GM19099 (cell line): ENCODE data around the gene TLCD3B.

ENCODE experiments used
- POLR2A ChIP-seq: IDR thresholded peaks from 3 replicates; pipeline ENCODE4 v1.6.1; 2011; ENCODE audit warnings: low read depth; ENCODE audit not compliant: insufficient read length; ENCODE audit errors: extremely low read depth

The TLCD3B gene

DNA sequence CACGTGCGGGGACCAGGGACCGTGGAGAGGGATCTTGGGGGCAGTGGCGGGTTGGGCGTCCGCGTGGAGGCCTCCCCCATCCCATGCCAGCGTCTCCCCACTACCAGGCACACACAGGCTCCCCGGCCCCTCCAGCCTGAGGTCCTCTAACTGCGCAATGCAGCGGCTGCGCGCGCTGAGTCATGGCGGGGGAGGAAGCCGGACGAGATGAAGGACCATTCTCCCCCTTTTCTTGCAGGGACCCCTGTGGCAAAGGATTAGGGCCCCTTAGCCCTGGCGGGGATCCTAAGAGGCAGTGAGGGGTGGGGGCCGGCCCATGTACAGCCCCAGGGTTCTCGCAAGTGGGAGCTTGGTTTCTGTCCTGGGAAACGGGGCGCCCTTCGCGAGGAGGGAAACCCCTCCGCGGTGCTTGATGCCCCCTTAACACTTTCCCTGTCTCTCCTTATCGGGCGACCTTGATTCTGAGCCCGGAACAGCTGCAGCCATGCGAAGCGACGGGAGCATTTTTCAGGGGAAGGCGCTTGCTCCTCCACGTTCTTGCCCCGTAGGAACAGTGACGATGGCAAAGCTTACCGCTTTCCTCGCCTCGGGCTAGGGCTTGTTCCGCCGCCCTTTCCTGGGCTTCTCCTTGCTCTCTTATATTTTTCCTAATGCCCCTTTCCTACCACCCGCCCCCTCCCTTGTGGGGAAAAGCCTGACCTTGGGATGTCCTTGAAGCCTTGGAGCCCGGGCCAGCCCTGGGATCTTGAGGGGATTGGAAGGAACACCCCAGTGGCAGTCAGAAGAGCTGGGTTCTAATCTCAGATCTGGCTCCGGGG lies 35.1 kb upstream of the TLCD3B start:
- no peak for TF ChIP-seq POLR2A

DNA sequence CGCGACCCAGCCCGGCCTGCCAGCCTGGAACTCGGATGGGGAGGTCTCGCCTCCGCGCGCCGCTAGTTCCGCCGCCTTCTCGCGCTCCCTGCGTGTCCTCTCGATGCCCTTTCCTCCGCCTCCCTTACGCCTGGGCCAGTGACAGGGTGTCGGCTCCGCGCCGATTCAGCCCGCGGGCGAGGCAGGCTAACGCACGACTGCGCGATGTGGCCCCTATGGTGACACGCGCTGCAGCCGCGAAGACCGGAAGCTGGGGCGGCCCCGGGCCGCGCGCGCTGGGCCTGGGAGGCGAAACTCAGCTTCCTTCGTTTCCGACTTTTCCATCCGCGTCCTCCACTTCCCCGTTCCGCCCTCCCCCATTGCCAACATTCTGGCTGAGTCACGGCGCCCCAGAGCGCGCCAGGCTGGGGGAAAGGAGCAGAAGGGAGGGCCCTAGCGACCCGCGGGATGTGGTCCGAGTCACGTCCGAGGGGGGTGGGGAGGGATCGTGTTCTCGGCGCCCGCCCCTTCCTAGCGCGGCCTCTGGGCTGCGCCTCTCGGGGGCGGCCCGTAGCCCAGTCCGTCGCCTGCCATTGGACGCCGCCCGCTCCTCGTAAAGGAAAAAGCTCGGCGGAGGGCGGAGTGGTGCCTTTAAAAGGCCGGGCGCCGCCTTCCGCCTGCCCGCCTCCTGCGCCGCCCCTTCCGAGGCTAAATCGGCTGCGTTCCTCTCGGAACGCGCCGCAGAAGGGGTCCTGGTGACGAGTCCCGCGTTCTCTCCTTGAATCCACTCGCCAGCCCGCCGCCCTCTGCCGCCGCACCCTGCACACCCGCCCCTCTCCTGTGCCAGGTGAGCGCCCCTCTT lies 34.3 kb upstream of the TLCD3B start, which contains the start of gene ALDOA:
TSS of gene ALDOA (plus strand) at position 659 of the 841 bp plus-strand sequence. CDS start 1,138 bp downstream, outside the sequence.
- TF ChIP-seq POLR2A: peak; percentile 95

DNA sequence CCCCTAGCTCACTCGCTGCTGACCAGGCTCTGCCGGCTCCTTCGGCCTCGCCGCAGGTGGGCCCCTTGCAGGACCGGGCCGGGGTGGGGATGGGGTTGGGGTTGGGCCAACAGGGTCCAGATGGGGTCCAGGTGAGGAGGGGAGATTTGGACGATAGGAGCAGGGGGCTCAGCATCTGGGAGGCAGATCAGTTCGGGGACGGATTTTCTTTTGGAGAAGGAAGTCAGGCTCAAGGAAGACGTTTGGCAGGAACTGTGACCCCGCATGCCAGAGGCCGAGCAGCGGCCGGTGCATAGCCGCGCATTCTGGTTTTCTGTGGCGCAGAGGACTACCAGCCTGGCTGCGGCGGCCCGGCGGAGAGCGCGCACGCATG lies 33.6 kb upstream of the TLCD3B start:
- TF ChIP-seq POLR2A: no peak

DNA sequence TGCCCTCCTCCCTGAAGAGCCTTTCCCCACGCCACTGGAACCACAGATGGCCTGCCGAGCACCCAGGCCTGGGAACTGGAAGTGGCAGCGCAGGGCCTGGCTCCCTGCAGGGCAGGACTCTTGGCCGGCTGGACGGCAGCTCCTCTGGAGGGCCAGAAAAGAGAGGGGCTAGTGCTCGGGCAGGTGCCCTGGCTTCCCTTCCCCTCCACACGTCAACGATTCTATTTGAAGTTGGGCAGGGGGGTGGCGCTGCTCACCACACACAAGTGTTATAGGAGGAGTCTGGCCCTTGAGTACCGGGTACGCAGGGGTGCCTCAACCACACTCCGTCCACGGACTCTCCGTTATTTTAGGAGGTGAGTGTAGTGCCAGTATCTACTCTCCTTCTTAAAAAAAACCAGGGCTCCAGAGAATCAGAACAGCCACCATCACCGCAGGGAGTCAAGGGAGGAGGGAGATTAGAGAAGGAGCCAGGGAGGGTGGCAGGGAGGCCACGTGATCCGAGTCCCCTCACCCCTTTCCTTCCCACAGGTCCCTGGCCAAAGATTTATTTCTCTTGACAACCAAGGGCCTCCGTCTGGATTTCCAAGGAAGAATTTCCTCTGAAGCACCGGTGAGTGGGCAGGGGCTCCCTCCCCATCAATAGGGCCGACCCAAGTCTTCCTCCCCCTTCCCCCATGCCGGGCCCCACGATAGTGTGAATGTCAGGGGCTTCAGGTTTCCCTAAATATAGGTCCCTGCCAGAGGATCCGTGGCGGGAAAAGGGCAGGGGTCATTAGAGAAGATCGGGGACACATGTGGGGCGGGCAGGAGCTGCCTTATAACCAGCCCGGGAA lies 33.0 kb upstream of the TLCD3B start:
- peak; percentile 49 for TF ChIP-seq POLR2A

DNA sequence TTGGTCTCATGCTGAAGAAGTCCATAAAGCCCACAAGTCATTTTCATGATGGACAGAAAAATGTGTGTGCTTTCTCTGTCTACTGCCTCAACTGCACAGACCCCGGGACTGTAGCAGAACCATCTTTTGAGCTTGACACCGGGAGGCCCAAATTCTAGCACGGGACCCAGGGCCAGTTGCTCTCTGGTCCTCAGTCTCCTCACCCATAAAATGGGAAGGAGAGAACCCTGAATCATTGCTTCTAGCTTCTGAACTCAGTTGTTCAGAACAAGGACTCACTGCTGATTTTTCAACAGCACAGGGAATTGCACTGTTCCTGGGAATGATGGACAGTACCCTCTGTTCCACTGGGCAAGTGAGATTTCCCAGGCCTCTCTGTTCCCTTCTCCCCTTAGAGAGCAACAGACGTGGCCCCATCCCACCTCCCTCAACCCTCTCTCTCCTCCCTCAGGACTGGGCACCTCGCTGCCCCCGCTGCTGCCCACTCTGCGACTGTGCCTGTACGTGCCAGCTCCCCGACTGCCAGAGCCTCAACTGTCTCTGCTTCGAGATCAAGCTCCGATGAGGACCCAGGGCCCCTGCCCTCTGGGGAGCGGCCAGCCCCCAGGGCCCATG lies 32.3 kb upstream of the TLCD3B start:
- TF ChIP-seq POLR2A: no peak

DNA sequence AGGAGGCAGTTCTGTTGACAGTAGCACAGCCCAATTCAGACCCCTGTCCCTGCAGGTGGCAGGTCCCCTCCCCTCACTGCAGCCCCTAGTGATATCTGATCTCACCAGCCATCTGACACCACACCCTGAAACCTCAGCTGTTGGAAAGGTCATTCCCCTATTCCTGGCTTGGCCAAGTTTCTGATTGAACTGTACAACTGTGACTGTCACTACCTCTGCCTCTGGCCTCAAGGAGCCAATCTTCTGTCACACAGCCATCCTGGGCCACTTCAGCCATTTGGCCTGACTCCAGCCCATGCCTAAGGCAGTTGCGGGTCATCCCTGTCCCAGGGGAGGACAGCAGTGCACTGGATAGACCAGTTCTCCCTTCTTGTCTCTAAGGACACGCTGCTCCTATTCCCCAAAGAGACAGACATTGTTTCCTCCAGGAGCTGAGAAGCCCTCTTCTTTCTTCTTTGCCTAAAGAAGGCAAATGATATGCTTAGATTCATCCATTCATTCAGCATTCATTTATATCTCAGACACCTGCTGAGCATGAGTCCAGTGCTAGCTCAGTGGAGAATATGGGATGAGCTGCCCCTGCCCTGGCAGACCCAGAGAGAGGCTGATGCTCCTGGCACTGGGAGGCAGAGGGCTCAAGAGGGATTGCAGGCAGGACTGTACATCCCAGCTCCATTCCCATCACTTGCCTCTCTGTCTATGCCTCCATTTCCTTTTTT lies 29.9 kb upstream of the TLCD3B start:
- no peak for TF ChIP-seq POLR2A

DNA sequence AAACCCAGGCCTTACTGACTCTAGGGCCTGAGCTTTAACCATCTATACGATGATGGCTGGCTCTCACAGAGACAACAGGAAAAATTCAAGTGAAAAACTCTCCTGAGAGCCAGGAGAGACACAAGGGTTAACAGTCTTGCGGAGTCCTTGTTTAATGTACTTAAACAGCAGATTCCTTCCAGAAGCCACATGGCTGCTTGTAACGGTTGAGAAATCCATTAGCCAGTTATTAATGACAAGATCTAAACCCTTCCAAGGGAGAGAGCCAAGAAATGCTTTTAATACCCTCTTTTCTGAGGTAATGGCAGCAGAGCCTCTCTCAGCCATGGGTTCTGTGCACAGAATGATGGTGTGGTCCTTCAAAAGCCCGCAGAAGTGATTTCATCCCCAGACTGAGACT lies 29.3 kb upstream of the TLCD3B start:
- no peak for TF ChIP-seq POLR2A

DNA sequence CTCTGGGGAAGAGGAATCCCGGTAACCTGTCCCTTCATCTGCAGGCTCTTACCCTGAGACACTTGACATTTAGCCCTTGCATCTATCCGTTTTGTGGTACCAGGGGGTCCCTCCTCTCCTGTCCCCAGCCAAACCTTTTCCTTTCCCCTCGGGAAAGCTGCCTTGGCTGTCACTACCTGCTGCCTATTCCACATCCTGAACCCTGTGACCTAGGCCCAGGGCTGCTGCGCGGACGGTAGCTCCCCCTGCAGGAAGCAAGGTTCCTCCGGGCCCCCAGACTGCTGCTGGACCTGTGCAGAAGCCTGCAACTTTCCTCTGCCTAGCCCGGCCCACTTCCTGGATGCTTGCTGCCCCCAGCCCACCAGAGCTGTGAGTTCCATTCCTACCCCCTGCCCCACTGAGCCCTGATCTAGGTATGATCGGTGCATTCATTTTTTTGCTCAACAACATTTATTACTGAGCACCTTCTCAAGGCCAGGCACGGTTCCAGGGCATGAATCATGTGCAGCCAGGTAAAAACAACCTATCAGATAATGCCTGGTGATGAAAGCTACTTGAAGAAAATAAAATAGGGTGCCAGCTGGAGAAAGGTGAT lies 24.0 kb upstream of the TLCD3B start:
- no peak for TF ChIP-seq POLR2A

DNA sequence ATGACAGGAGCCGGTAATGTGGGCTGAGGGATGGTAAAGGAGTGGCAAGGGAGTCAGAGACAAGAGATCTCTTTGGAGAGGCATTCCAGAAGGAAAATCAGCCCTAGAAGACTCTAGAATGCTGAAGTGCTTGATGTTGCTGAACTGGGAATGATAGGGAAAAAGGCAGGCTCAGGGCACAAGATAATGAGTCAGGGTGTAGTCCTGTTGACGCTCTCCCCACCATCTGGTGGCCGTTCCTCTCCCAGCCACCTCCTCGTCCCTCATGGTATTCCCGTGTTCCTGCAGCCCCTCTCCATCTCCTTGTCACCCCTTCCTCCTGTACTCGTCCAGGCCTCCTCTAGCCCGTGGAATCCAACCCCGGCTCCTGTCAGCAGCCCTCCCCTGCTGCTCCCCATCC lies 23.4 kb upstream of the TLCD3B start:
- no peak for TF ChIP-seq POLR2A

DNA sequence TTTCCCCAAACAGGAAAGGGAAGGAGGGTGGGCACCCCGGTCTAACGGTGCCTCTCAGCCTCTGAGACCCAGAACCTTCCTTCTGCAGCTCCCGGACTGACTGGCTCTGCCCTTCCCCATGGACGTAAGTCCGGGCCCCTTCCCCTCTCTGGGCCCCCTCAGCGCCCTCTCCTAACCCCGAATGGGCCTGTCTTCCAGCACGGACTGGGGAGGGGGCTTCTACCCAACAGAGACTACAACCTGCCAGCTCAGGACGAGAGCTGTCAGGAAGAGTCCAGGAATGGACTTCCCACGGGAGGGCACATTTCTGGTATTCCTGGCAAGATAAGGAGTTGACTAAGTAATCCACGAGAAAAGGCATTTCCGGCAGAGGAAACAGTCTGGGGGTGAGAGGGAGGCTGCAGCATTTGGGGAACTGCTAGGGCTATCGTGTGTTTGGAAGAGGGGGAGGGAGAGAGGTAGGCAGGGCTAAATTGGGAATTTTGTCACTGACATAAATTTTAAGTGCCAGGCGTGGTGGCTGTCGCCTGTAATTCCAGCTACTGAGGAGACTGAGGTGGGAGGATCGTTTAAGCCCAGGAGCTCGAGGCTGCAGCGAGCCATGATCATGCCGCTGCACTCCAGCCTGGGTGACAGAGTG lies 22.4 kb upstream of the TLCD3B start:
- no peak for TF ChIP-seq POLR2A

DNA sequence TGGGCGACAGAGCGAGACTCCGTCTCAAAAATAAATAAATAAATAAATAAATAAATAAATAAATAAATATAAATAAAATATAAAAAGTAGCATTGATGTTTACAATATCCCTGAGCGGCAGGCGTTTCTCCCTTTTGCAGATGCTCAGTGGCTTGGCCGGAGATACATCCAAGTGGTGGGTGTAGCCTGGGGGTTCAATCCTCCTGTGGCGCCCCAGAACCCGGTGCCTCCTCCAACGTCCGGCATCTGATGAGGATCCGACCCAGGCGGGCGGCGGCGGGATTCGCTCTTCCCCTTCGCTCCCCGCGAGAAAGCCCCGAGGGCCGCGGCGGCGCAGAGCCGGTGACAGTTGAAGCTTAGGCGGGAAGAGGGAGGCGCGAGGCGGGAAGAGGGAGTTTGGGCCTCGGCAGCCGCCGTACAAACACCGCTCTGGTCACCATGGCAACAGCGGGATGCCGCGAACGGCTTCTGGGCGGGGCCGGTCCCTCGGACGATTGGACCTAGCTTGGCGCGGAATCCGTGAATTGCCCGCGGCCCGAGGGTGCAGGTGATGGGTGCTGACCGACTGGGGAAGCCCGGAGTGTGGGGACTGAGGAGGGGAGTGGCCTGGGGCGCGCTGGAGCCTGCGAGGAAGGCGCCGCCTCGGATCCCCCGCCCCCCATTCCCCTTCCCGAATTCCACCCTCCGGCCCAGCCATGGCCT lies 21.8 kb upstream of the TLCD3B start:
- TF ChIP-seq POLR2A: peak; percentile 48

DNA sequence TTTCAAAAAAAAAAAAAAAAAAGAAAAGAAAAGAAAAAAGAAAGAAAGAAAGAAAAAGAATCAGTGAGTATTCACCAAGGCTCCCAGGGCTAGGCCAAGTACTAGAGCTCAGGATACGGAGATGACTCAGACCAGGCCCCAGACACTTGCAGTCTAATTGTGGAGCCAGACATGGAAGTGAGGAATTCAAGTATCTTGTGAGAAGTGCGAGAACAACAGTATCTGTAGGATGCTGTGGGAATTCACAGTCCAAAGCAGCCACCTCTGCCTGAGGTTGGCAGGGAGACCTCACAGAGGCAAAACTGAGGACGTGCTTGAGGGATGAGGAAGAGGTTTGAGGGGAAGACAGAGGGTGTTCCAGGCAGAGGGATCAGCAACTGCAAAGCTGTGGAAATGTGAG lies 20.4 kb upstream of the TLCD3B start:
- no peak for TF ChIP-seq POLR2A

DNA sequence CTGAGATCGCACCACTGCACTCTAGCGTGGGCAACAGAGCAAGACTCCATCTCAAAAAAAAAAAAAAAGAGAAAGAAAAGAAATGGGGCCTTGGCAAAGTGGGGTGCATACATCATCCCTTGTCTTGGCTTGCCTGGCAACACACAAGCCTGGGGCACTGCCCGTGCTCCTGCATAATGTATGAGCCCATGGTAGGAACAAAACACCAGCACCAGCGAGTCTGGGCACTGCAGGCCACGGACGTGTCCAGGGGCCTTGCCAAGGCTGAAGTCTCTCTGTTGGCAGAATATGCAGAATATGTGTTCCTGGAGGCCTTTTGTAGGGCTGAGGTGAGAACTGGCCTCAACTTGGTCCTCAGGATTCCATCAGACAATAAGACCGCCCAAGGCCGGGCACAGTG lies 18.8 kb upstream of the TLCD3B start:
- TF ChIP-seq POLR2A: no peak
